GM21367 (cell line): Measurements from ENCODE around the gene TMEM106C.
"Not testable (repeated sequence)": the region's sequence is repeated elsewhere in the genome, so short reads cannot be mapped to it uniquely, and the experiment has no call there.

Experiments
- ATAC-seq: cut with Tn5 transposase; IDR thresholded peaks from one replicate; pipeline ENCODE4 v1.9.1; 2021; ENCODE audit not compliant: unreplicated experiment

The TMEM106C gene

DNA sequence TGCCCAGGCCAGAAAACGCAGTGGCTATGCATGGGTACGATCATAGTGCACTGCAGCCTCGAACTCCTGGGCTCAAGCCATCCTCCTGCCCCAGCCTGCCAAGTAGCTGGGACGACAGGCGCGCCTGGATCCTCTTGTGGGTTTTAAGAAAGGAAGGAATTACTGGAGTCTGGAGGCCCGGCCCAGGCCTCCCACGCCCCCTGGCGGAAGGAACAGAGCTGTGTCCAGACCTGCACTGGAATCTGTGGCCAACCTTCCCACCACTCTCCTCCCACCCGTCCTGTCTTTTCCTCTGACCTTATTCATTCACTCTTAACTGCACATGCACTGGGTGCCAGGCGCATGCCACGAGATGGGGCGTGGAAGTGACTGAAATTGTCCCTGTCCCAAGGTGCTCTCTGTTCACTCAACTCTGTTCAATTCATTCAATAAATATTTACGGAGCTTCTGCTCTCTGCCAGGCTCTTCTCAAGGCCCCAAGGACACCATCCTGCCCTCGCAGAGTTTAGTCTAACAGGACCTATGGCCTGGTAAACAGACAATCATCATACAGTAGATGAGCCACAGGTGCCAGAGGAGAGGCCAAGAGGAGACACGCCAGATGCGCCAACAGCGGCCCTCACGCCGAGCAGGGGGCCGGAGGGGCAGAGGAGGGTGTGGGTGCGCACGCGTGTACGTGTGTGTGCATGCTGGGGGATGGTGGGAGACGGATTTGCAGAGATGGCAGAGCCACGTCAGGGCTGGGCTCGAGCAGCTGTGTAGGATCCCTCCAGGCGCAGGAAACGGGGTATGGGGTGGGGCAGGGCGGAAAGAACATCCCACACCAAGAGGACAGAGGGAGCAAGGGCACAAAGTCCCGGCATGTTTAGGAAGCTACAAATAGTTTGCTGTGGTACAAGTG lies 13.7 kb upstream of the TMEM106C start:
- no peak for ATAC-seq

DNA sequence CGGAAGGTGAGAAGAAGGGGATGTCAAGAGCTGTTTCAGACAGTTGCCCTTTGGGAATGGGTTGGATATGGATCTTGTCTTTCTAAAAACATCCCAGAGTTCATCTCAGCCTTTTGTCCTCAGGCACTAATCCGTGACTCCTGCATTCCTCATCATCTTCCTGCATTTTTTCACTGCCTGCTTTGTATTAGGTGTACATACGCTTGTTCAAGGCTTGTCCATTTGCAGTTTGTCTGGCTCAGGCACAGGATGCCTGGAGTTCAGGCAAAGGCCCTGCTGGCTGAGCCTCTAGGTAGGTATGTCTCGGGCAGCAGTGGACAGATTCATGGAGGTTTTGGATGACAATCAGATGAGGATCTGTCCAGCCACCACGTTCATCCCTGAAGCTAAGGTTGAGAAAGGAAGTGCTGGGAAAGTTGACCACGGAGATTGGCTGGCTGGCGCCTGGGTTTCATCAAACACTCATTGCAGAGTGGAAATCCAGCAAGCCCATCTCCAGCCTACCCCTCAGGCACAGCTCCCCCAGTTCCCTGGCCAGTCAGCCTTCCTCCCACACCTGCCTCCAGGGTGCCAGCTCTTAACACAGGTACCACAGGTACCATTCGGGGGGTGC lies 12.4 kb upstream of the TMEM106C start:
- ATAC-seq: no peak

DNA sequence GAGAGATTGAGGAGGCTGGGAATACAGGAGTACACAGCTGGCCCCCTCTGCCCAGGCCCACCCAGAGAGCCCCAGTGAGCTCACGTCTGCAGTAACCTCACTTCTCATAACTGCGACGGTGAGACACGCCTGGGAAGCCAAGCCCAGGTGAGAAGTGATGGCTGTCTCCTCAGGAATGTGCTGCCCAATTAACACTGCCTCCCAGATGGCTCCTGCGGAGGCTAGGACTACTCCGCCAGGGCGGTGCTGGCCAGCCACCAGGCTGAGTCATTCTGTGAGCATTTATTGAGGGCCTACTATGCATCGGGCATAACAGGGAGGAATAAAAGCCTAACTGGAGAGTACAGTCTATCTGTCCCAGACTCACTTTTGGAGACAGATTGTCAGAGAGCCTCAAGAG lies 9.3 kb upstream of the TMEM106C start:
- ATAC-seq: no peak

DNA sequence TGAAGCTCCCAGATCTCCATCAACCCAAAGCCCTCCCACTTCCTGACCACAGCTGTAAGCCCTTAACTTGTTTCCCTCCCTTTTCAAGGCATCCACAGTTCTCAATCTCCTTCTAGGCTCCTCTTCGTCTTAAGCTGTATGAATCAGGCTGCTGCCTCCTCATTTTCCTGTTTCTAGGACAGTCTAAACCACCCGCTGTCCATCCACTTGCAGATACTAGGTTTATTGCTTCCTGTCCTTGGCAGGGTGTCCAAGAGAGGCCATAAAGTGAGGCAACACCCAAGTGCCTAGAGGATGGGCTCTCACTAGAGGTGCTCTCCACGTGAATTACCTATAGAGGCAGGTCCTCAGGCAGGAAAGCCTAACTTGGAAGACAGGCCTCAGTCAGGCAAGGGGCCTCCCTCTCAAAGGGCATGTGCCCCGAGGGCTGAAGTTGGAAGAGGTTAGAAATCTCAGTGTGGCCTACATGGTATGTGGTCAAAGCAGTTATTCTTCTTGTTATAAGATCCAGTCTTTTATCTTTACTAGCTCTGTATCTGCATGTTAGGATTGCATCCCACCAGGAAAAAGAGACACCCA lies 8.8 kb upstream of the TMEM106C start:
- ATAC-seq: no peak

DNA sequence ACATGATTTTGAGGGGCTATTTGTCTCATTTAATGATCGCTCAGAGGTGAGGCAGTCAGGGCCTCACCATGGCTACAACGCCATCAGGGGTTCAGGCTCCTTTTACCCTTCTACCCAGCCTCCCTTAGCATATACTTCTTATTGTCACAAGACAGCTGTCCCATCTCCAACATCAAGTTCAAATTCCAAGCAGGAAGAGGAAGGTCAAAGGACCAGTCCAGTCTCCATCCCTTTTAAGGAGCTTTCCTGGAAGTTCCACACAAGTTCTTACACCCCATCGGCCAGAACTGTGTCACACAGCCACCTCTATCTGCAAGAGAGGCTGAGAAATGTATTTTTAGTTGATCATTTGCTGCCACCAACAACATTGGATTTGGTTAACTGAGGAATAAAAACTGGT lies 8.3 kb upstream of the TMEM106C start:
- no peak for ATAC-seq

DNA sequence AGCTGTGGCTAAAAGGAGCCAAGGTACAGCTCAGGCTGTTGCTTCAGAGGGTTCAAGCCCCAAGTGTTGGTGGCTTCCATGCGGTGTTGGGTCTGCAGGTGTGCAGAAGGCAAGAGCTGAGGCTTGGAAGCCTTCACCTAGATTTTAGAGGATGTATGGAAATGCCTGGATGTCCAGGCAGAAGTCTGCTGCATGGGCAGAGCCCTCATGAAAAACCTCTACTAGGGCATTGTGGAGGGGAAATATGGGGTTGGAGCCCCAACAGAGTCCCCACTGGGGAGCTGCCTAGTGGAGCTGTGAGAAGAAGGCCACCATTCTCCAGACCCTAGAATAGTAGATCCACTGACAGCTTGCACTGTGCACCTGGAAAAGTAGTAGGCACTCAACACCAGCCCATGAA lies 5.7 kb upstream of the TMEM106C start:
- not testable (repeated sequence) for ATAC-seq

DNA sequence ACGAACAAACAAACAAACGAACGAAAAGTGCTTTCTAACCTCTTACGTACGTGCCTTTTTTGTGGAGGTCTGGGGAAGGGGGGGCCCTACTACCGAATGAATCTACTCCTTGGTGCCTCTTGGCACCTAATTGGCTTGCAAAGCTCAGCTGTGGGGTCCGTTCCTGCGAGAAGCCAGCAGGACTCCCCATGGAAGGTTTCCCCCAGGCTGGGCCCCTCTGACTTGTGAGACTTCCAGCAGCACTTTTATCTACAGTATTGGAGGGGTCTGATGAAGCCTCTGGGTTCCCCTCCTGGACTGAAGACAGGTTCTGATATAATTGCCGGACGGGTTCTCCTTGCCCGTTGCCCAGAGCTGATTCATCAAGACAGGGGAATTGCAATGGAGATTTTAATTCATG lies 1.2 kb upstream of the TMEM106C start:
- no peak for ATAC-seq

DNA sequence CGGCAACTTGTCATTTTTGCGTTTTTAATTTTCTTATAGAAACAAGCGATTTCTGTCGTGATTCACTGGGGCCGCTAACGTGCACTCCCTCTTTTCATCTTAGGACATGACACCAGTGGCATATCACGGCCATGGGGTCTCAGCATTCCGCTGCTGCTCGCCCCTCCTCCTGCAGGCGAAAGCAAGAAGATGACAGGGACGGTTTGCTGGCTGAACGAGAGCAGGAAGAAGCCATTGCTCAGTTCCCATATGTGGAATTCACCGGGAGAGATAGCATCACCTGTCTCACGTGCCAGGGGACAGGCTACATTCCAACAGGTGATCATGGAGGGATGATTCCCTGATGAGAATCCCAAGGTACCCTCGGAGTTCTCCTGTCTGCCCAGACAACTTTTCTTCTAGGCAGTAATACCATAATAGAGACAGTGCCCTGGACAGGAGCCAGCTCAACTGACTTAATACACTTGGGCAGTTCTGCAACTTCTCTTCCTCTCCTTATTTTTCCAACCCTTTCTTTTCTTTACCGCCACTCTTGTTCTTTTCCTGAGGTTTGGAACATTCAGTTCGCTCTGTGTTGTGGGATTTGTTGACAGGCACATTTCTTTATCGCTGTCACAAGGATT lies 821 bp downstream of the TMEM106C start:
- no peak for ATAC-seq

DNA sequence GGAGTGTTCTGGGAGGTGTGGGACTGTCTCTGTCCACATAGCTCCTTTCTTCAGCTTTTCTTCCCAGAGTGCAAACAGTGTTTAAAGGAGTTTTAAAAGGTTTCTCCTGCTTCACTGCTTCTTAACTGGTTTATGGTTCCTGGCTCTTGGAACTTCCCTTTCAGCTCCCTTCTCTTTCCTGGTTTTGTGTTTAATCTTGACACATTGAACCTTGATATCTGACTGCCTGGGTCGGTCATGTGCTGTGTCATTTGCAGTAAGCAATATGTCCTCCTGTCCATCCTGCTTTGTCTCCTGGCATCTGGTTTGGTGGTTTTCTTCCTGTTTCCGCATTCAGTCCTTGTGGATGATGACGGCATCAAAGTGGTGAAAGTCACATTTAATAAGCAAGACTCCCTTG lies 2.2 kb downstream of the TMEM106C start:
- ATAC-seq: no peak

DNA sequence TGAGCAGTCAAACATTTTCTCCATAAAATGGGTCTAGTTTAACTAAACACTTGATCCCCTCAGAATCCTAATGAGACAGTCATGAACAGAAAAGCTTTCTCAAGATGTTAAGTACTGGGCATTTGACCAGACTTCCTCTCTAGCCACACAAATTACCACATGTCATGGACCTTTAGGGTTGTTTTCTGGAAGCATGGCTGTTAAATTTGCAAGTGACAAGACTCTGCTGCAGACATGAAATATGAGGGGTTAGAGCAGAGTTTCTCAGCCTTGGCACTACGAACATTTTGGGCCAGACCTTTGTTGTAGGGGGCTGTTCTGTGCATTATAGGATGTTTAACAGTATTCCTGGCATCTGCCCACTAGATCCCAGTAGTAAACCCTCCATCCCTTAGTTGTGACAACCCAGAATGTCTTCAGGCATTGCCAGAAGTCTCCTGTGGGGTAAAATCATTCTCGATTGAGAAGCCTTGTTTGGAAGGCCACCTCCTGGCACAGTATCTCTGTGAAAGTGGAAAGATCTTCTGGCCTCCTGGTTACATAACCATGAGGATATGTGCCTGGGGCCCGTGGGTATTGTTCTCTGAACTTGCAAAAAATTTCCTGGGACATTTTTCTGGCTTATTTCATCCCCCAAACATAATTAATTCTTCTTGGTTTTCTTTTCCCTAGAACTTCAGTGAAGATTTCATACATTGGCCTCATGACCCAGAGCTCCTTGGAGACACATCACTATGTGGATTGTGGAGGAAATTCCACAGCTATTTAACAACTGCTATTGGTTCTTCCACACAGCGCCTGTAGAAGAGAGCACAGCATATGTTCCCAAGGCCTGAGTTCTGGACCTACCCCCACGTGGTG lies 4.3 kb downstream of the TMEM106C start:
- ATAC-seq: no peak

DNA sequence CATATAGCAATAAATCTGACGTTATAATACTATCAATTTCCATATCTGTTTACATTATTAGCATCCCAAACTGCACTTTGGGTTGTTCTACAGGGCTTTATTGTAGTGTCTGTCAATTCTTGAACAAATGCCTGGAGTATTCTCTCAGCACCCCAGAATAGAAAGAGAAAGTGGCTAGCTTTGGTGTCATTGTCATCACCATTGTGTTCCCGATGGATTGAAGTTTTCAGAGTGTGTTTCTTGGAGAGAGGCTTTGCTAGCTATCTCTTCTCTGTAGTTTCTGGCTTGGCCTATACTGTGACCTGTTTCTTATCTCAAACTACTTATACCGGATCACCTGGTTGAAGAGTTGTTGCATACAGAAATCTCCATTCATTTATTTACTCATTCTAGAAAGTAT lies 6.4 kb downstream of the TMEM106C start:
- no peak for ATAC-seq

DNA sequence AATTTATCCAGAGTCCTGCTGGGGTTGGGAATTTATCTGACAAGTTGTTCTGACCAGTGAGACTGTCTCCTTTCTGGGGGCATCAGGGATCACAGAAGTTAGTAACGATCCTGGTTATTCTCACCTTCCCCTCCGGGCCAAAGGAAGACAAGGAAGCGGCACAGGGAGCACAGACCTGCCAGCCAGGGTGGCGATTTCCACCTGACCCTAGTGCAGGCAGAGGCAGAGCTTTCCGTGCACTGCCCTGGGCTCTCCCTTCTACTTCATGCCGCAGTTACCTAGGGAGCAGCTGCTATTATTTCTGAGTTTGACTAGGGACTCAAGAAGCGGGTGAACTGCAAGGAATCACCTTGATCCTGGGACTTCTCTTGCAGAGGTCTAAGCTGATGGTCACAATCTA lies 7.4 kb downstream of the TMEM106C start:
- ATAC-seq: no peak

DNA sequence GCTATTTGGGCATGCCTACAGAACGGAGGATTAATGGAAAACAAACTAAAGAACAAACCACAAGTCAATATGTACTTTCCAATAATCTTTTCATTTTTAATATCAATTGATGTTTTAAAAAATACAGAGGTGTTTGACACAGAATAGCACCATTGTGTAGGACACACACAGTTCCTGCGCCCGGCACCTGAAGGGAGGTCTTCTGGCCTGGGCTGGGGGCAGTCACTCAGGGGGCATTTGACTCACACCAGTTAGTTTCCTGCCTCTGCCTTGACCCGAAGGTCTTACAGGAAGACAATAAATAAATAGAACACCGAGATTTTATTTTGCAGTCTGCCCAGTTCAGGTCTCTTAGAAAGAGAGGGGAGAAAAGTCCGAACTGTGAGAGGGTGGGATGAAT lies 9.5 kb downstream of the TMEM106C start:
- no peak for ATAC-seq

DNA sequence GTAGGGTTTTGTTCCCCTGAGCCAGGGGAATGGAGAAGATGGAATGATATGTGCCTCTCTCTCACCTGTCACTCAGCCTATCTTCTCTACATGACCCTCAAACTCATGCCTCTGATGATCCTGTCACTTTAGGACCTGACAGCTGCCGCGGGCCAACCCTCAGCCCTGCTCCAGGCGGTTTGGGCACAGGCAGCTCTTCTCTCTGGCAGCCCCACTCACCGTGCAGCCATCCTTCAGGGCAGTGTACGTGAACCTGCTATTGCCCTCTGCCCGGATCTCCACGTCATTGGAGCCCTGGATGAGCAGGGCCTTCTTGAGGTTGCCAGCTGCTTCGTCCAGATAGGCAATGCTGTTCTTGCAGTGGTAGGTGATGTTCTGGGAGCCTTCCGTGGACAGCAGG lies 10.5 kb downstream of the TMEM106C start:
- ATAC-seq: no peak

DNA sequence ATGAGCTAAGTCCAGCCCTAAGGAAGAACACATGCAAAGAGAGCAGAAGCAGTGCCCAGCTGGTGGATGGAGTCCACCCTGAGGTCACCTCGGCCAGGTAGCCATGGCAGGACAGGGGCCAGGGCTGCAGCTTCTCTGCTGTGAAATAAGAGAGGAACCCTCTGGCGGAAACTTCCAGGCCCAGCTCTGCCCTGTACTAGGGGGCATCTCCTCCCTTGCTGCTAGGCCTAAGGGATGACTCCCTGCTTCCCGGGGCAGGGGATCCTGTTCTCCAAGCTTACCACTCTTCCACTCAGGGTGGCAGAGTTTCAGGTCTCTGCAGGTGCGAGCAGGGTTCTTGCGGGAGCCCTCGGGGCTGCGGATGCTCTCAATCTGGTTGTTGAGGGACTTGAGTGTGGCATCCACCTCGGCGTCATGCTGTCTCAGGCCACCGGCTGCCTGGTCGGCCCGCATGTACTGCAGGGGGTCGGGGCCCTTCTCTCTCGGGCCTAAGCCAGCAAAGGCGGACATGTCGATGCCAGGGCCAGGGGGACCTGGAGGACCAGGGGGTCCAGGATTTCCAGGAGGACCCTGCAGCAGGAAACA lies 11.7 kb downstream of the TMEM106C start:
- ATAC-seq: no peak

DNA sequence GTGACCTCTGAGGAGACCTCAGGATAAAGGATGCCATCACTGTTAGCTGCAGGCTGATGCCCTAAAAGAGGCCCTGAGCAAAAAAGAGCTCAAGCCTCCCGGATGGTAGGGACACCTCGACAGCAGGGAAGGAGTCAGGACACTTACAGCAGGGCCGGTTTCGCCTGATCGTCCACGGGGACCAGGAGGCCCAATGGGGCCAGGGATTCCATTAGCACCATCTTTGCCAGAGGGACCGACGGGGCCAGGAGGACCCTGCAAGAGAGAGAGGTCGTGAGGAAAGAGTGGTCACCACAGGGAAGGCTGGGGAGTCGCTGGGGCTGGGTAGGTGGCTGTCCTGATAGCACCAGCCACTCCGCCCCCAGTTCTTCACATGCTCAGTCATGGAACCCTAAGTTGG lies 12.4 kb downstream of the TMEM106C start:
- no peak for ATAC-seq

DNA sequence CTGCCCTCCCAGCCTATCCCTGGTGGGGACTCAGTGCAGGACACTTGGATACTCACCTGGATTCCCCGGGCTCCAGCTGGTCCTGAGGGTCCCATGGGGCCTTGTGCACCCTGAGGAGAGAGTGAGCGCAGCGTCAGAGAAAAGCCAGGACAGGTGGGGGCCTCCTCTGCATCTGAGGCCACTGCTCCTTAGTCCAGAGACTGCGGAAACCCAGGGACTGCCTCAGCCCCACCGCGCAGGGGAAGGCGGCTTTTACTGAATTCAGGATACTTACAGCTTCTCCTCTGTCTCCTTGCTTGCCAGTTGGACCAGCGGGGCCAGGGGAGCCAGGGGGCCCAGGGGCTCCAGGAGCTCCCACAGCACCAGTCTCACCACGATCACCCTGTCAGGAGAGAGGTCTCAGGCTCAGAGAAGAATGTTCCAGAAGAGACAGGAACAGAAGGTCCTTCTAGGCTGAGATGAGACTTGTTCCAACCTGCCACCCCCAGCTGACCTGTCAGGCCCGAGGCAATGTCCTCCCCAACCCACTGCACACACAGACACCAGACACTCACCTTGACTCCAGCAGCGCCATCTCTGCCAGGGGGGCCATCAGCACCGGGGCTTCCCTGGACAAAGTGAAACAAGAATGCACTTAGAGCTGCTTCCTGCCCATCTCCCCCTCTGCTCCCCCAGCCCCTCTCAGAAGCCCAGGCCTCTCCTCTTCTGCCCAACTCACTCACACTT lies 13.8 kb downstream of the TMEM106C start:
- no peak for ATAC-seq

DNA sequence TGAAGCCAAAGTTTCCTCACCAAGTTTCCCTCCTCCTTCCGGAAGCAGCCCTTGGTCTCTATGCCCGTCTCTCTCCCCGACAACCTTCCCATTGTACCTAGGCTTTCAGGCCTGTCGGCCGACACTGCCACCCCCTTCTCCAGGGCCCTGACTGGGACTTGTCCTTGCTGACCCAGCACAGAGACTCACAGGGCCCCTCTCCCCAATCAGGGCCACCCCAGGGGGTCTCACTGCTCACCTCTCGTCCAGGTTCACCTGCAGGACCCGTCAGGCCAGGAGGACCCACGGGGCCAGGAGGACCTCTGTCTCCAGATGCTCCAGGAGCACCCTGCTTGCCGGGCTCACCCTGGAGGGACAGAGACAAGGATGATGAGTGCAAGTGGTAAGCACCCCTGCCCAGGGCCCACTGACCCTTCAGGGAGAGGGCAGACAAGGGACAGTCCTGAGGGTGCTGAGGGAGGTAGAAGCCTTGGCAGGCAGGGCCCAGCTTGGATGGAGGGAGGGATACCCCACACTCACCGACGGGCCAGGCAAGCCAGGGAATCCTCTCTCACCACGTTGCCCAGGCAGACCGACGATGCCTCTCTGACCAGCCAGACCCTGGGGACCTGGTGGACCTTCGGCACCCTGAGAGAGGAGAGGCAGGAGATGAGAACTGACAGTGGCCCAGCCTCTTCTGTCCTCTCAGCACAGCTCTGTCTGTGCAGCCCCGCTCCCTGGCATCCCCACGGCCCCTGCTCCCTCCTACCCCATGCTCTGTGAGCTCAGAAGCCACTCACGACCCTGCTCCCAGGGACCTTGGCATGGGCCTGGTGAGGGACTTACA lies 14.6 kb downstream of the TMEM106C start:
- no peak for ATAC-seq

DNA sequence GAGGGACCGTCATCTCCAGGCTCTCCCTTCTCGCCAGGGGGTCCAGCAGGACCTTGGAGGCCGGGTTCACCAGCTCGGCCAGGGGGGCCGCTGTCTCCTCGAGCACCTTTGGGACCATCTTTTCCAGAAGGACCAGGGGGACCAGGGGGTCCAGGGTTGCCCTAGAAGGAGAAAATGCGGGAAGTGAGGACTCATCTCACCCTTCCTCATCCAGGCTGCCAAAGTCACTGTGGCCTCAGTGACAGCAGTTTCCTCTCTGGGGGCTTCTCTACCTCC lies 15.1 kb downstream of the TMEM106C start:
- no peak for ATAC-seq
